A549 (cell line): ENCODE measurements around the gene ACBD6. TPM values are rescaled to one million over a fixed set of nuclear protein-coding genes. Genes with fewer than 3 reads are reported as not detected.
A peak's percentile ranks its signal among the peaks of the same experiment; 100 is the strongest.

ENCODE experiments used
- ATAC-seq, 2 experiments: fragments of 200-7000 bp in 1 of 2; fragments of >200 bp in 1 of 2; cut with Nextera tagmentation in 1 of 2; cut with Tn5 transposase in 1 of 2; 3 replicates each; pipeline versions ENCODE4 v1.8.0 to v1.9.1; 2018 to 2020; ENCODE audit warnings: mild to moderate bottlenecking in 1 of 2, moderate library complexity in 1 of 2
- CTCF ChIA-PET: fragments of 300-600 bp; sonication (Branson Sonifier 250); formaldehyde crosslinking; extraction: SDS; loops from one replicate; lab custom pipeline; 2021; ENCODE audit warnings: antibody characterized with exemption, inconsistent platforms; lab: Yijun Ruan, JAX
- POLR2A ChIA-PET: fragments of 350-600 bp; formaldehyde crosslinking; extraction: SDS; loops from one replicate; lab custom pipeline; 2021; ENCODE audit warnings: antibody characterized with exemption, inconsistent platforms; lab: Yijun Ruan, JAX
- DNase-seq, 2 experiments: peaks; one replicate each; pipeline versions ENCODE4 v3.0.0 to v3.0.0-alpha.2; 2011 to 2016; ENCODE audit warnings: low read depth in 1 of 2, low spot score in 1 of 2
- FAIRE-seq: peaks from 2 replicates; lab custom pipeline; 2011; peaks lifted over from hg19 to GRCh38; lab: Jason Lieb, UNC
- H3K27ac ChIP-seq, 2 experiments: fragments of >200 bp; sonication (Bioruptor Twin); formaldehyde crosslinking; 3 replicates each; pipeline ENCODE4 v1.5.1; 2016 to 2017
- H3K4me1 ChIP-seq: fragments of >200 bp; sonication (Bioruptor Twin); formaldehyde crosslinking; 3 replicates; pipeline ENCODE4 v1.6.1; 2016
- H3K4me2 ChIP-seq: fragments of >200 bp; sonication (Bioruptor Twin); formaldehyde crosslinking; 3 replicates; pipeline ENCODE4 v1.6.1; 2016
- H3K4me3 ChIP-seq: fragments of >200 bp; sonication (Bioruptor Twin); formaldehyde crosslinking; 3 replicates; pipeline ENCODE4 v1.5.1; 2016
- H3K9me3 ChIP-seq: fragments of >200 bp; sonication (Bioruptor Twin); formaldehyde crosslinking; 3 replicates; pipeline ENCODE4 v1.6.1; 2016
- ATOH8 ChIP-seq: fragments of 250-450 bp; sonication (Bioruptor Pico); IDR thresholded peaks from 2 replicates; pipeline ENCODE4 v1.5.0; 2020; ENCODE audit warnings: low read depth, mild to moderate bottlenecking, moderate library complexity
- BHLHE40 ChIP-seq: IDR thresholded peaks from 2 replicates; pipeline ENCODE4 v1.6.1; 2012; ENCODE audit warnings: low read depth, low read length, inconsistent platforms
- CBX8 ChIP-seq: fragments of 200-600 bp; sonication (generic); IDR thresholded peaks from 2 replicates; pipeline ENCODE4 v1.6.1; 2016
- CEBPB ChIP-seq, 2 experiments: fragments of >200 bp in 1 of 2; sonication (Bioruptor Twin) in 1 of 2; formaldehyde crosslinking in 1 of 2; IDR thresholded peaks; 2 replicates each; pipeline ENCODE4 v1.6.1; 2012 to 2016
- CHD2 ChIP-seq: fragments of 150-350 bp; IDR thresholded peaks from 2 replicates; pipeline ENCODE4 v1.6.1; 2014; ENCODE audit warnings: low read length; ENCODE audit not compliant: partially characterized antibody
- FOXS1 ChIP-seq: fragments of 250-450 bp; sonication (Bioruptor Pico); IDR thresholded peaks from 2 replicates; pipeline ENCODE4 v1.5.0; 2020; ENCODE audit warnings: mild to moderate bottlenecking, moderate library complexity
- GATA3 ChIP-seq: IDR thresholded peaks from 2 replicates; pipeline ENCODE4 v1.6.1; 2012; ENCODE audit warnings: borderline replicate concordance
- HDAC2 ChIP-seq: fragments of 200-600 bp; sonication (generic); IDR thresholded peaks from 2 replicates; pipeline ENCODE4 v1.6.1; 2016
- HEYL ChIP-seq: fragments of 250-450 bp; sonication (Bioruptor Pico); IDR thresholded peaks from 2 replicates; pipeline ENCODE4 v1.8.0; 2021; ENCODE audit warnings: mild to moderate bottlenecking, moderate library complexity
- HMGXB4 ChIP-seq: fragments of 250-450 bp; sonication (Bioruptor Pico); IDR thresholded peaks from 2 replicates; pipeline ENCODE4 v1.5.0; 2021; ENCODE audit warnings: mild to moderate bottlenecking, moderate library complexity, borderline replicate concordance
- HOXA7 ChIP-seq: fragments of 250-450 bp; sonication (Bioruptor Pico); IDR thresholded peaks from 2 replicates; pipeline ENCODE4 v1.5.0; 2020; ENCODE audit warnings: mild to moderate bottlenecking, moderate library complexity
- JUN ChIP-seq, 2 experiments: fragments of >200 bp; sonication (Bioruptor Twin); formaldehyde crosslinking; IDR thresholded peaks; 2 replicates in 1 of 2; 3 replicates in 1 of 2; pipeline ENCODE4 v1.6.1; 2016 to 2017
- JUNB ChIP-seq: fragments of >200 bp; sonication (Bioruptor Twin); formaldehyde crosslinking; IDR thresholded peaks from 2 replicates; pipeline ENCODE4 v1.6.1; 2016
- MAFK ChIP-seq: fragments of 450-650 bp; IDR thresholded peaks from 2 replicates; pipeline ENCODE4 v1.6.1; 2014; ENCODE audit not compliant: partially characterized antibody
- NPAS2 ChIP-seq: fragments of 250-450 bp; sonication (Bioruptor Pico); IDR thresholded peaks from 2 replicates; pipeline ENCODE4 v1.8.0; 2022; ENCODE audit warnings: mild to moderate bottlenecking, moderate library complexity, borderline replicate concordance
- PHF8 ChIP-seq: fragments of 200-600 bp; sonication (generic); IDR thresholded peaks from 2 replicates; pipeline ENCODE4 v1.6.1; 2016; ENCODE audit warnings: low read depth, mild to moderate bottlenecking, antibody characterized with exemption, moderate library complexity, borderline replicate concordance
- RARB ChIP-seq: fragments of 250-450 bp; sonication (Bioruptor Pico); IDR thresholded peaks from 2 replicates; pipeline ENCODE4 v1.8.0; 2021; ENCODE audit warnings: mild to moderate bottlenecking, moderate library complexity
- RFX5 ChIP-seq: fragments of 450-650 bp; IDR thresholded peaks from 2 replicates; pipeline ENCODE4 v1.7.1; 2014; ENCODE audit warnings: antibody characterized with exemption, mild to moderate bottlenecking, moderate library complexity
- RNF2 ChIP-seq: fragments of 200-600 bp; sonication (generic); IDR thresholded peaks from 2 replicates; pipeline ENCODE4 v1.6.1; 2016; ENCODE audit warnings: low read depth, mild to moderate bottlenecking, antibody characterized with exemption, moderate library complexity, borderline replicate concordance
- SMC3 ChIP-seq: fragments of >200 bp; sonication (Bioruptor Twin); formaldehyde crosslinking; IDR thresholded peaks from 3 replicates; pipeline ENCODE4 v1.6.1; 2018; ENCODE audit warnings: inconsistent platforms
- TFCP2L1 ChIP-seq: fragments of 250-450 bp; sonication (Bioruptor Pico); IDR thresholded peaks from 2 replicates; pipeline ENCODE4 v1.5.0; 2021; ENCODE audit warnings: mild to moderate bottlenecking
- ZC3H11A ChIP-seq: fragments of 450-650 bp; IDR thresholded peaks from 2 replicates; pipeline ENCODE4 v1.6.1; 2014; ENCODE audit warnings: antibody characterized with exemption, mild to moderate bottlenecking
- ZSCAN20 ChIP-seq: fragments of 250-450 bp; sonication (Bioruptor Pico); IDR thresholded peaks from 2 replicates; pipeline ENCODE4 v1.8.0; 2022; ENCODE audit warnings: mild to moderate bottlenecking, moderate library complexity
- WGBS: methylation state at CpG from one replicate; pipeline ENCODE4 v1.1.6; 2017; ENCODE audit errors: missing lambda C conversion rate; 5-methylcytosine and 5-hydroxymethylcytosine counted together
- polyA plus RNA-seq, 4 experiments: library from polyadenylated mRNA; depleted of rRNA in 3 of 4; stranded (reverse); fragments of >200 nt; fragmentation: RNase III in 1 of 4; extraction: RNeasy Plus Mini Kit Qiagen cat#74134 plus additional on column Dnase treatment in 1 of 4; gene quantifications; 2 replicates in 3 of 4; 3 replicates in 1 of 4; pipeline ENCODE4 v1.2.3, GENCODE V29; 2011 to 2017
- TF ChIP-seq, protein P1 (sequence below): fragments of 150-350 bp; IDR thresholded peaks from 2 replicates; pipeline ENCODE4 v1.6.1; 2014; ENCODE audit warnings: low read depth, mild to moderate bottlenecking, low read length

The ACBD6 gene
- polyA plus RNA-seq, 2 of the 4 experiments (the other 2 are of a cell fraction), result 61.4 to 91.3 TPM

DNA sequence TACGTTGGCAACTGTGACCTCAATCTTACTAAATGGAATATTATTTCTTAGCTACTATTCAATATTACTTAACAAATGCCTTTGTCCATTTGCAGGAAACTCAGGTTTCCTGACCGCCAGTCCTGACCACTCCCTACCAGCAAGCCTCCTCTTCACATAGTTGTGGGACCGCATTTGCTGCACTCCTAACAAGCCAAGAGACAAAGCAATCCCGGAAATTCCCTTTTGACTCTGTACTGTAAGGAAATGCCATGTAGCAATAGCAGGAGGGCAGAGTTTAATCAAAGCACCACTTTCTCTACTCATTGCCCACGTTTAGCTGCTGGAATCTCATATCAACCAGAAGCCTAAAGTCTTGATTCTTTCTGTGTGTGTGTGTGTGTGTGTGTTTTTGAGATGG, 28.1 kb upstream of the ACBD6 start:
- Histone ChIP-seq H3K27ac (peak overlapping the region; percentile 8 to 75; a peak in 4 of 6 replicates), H3K4me1 (peaks cover 20% of the 10 kb centered on the region), H3K4me2 (peak overlapping the region; percentile 33), H3K9me3 (no peaks in the 10 kb centered on the region), H3K4me3 (no peak overlapping the region)
- DNase-seq (peak in 1 of 2 experiments; percentile 62), FAIRE-seq (no peak), ATAC-seq (peak; percentile 68 to 80; a peak in 5 of 6 replicates)
- ChIA-PET POLR2A (no interaction called here), CTCF (interaction anchor here (1.4 to 2.8 kb wide), 5 partner anchors 15 to 636 kb away, joined by 3 to 27 read pairs (median 4); no protein-coding TSS in a partner anchor)
- WGBS, result 17% methylated on average over 5 of the region's 5 CpGs
- TF ChIP-seq FOXS1, result no peak
- TF ChIP-seq CEBPB (IDR thresholded peaks at IDR 0.05), result 0 out of 4 replicates have a peak, but pooled peaks of 1 of the 2 experiments have one; percentile 37

GRCh38 chr1:180528868-180529470, 26.6 kb upstream of the ACBD6 start:
- Histone ChIP-seq H3K4me1 (peaks cover 20% of the 10 kb centered on the region), H3K4me2 (no peak overlapping the region), H3K4me3 (no peak overlapping the region), H3K27ac (peak overlapping the region; percentile 4 to 29; a peak in 2 of 6 replicates), H3K9me3 (no peaks in the 10 kb centered on the region)
- ChIA-PET POLR2A (no interaction called here), CTCF (interaction anchor here (0.6 to 3.0 kb wide), 8 partner anchors 9 to 1131 kb away, joined by 3 to 27 read pairs (median 4); no protein-coding TSS in a partner anchor)
- TF ChIP-seq HDAC2, result no peak
- no peak for TF ChIP-seq HOXA7 (CRISPR knock-in tag)
- no peak for TF ChIP-seq RARB
- no peak for TF ChIP-seq FOXS1
- no peak for TF ChIP-seq MAFK
- no peak for TF ChIP-seq ATOH8 (CRISPR knock-in tag)
- TF ChIP-seq PHF8, result no peak
- no peak for TF ChIP-seq NPAS2
- TF ChIP-seq, protein P1, sequence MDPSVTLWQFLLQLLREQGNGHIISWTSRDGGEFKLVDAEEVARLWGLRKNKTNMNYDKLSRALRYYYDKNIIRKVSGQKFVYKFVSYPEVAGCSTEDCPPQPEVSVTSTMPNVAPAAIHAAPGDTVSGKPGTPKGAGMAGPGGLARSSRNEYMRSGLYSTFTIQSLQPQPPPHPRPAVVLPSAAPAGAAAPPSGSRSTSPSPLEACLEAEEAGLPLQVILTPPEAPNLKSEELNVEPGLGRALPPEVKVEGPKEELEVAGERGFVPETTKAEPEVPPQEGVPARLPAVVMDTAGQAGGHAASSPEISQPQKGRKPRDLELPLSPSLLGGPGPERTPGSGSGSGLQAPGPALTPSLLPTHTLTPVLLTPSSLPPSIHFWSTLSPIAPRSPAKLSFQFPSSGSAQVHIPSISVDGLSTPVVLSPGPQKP, result no peak
- TF ChIP-seq CBX8, result no peak
- no peak for TF ChIP-seq ZSCAN20 (CRISPR knock-in tag)
- no peak for TF ChIP-seq JUNB
- no peak for TF ChIP-seq RFX5
- TF ChIP-seq CHD2, result no peak
- TF ChIP-seq HEYL, result no peak
- no peak for TF ChIP-seq HMGXB4
- no peak for TF ChIP-seq GATA3
- TF ChIP-seq ZC3H11A, result no peak
- ATAC-seq (no peak), DNase-seq (no peak), FAIRE-seq (no peak)
- WGBS, result 78% methylated on average over 11 of the region's 11 CpGs

- ATAC-seq (peak; percentile 46 to 72; a peak in 4 of 6 replicates), DNase-seq (peak in 1 of 2 experiments; percentile 36), FAIRE-seq (no peak)
- H3K9me3 ChIP-seq, result no peaks in the 10 kb centered on the region
- CTCF ChIA-PET, result interaction anchor here (0.6 to 3.0 kb wide), 4 partner anchors 11 to 354 kb away, joined by 3 to 21 read pairs (median 4); no protein-coding TSS in a partner anchor
- peaks cover 22% of the 10 kb centered on the region for H3K4me1 ChIP-seq
- POLR2A ChIA-PET, result no interaction called here
- H3K27ac ChIP-seq, result peak overlapping the region; percentile 8 to 23; a peak in 2 of 6 replicates
- peak overlapping the region; percentile 33; the same call in 1 of the 3 replicates for H3K4me2 ChIP-seq
- WGBS, result 67% methylated on average over 5 of the region's 5 CpGs
- no peak for TF ChIP-seq TFCP2L1
- TF ChIP-seq RNF2, result no peak
- TF ChIP-seq SMC3, result no peak
- no peak for TF ChIP-seq CBX8
- TF ChIP-seq JUN (IDR thresholded peaks at IDR 0.05), result no peak
- TF ChIP-seq BHLHE40, result no peak
- no peak for TF ChIP-seq MAFK
- no peak overlapping the region for H3K4me3 ChIP-seq
Measured at GRCh38 chr1:180527101-180527669, 24.8 kb upstream of the ACBD6 start.
